ENCODE measurements around the gene PHLDB1.

- TF ChIP-seq POLR2A (IDR thresholded peaks at IDR 0.05; ENCODE audit: low read length) = no peak
- no peak for TF ChIP-seq CTCF (IDR thresholded peaks at IDR 0.05)
- no peak for TF ChIP-seq POLR2AphosphoS2 (conservative IDR thresholded peaks at IDR 0.05; ENCODE audit: low read length)
- no peak for TF ChIP-seq CEBPB (IDR thresholded peaks at IDR 0.05)
- no peak for TF ChIP-seq EP300 (IDR thresholded peaks at IDR 0.05)
- no peak for TF ChIP-seq REST (IDR thresholded peaks at IDR 0.05)
- TF ChIP-seq USF2 (IDR thresholded peaks at IDR 0.05) = no peak
- TF ChIP-seq MYC (IDR thresholded peaks at IDR 0.05; ENCODE audit: borderline replicate concordance, low read length) = no peak
- no peak for TF ChIP-seq JUN (IDR thresholded peaks at IDR 0.05)
- no peak for TF ChIP-seq PBX3 (IDR thresholded peaks at IDR 0.05)
- no peak for TF ChIP-seq MAX (IDR thresholded peaks at IDR 0.05)
- TF ChIP-seq CBX2 (IDR thresholded peaks at IDR 0.05; ENCODE audit: borderline replicate concordance, low read depth) = no peak
- TF ChIP-seq HOXA7 (CRISPR knock-in tag; IDR thresholded peaks at IDR 0.05) = no peak
- no peak for TF ChIP-seq HDAC2 (IDR thresholded peaks at IDR 0.05)
These were observed 34.3 kb upstream of the PHLDB1 start for GRCh38 chr11:118572981-118573550.
